HG03520 (cell line): ENCODE data around the gene TDRD12.
"Not testable (repeated sequence)": the region's sequence is repeated elsewhere in the genome, so short reads cannot be mapped to it uniquely, and the experiment has no call there.

Source experiments
- ATAC-seq: cut with Tn5 transposase; IDR thresholded peaks from one replicate; pipeline ENCODE4 v1.9.1; 2021; ENCODE audit warnings: mild to moderate bottlenecking, moderate library complexity; ENCODE audit not compliant: unreplicated experiment

The TDRD12 gene

DNA sequence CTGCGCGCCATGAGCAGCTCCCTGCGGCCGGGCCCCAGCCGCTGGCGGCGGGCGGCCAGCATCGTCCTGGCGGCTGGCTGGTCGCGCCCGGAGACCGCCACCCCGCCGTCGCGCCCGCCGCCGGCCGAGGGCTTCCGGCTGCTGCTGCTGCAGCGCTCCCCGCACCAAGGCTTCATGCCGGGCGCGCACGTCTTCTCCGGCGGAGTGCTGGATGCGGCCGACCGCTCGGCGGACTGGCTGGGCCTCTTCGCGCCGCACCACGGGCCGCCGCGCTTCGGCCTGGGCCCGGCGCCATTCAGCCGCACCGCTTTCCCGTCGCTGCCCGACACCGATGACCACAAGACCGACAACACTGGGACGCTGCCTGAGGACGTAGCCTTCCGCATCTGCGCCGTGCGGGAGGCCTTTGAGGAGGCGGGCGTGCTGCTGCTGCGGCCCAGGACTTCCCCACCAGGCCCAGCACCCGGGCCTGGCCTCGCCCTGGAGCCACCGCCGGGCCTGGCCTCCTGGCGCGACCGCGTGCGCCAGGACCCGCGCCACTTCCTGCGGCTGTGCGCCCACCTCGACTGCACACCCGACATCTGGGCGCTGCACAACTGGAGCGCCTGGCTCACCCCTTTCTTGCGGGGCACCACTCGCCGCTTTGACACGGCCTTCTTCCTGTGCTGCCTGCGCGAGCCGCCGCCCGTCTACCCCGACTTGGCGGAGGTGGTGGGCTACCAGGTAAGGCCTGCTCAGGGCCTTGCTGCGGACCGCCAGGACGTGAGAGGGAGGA, 27.4 kb upstream of the TDRD12 start:
- peak; percentile 45 for ATAC-seq

GRCh38 chr19:32692727-32693061, 26.9 kb upstream of the TDRD12 start:
- ATAC-seq = no peak

GRCh38 chr19:32693151-32694108, 26.1 kb upstream of the TDRD12 start:
- ATAC-seq = not testable (repeated sequence)

GRCh38 chr19:32694316-32694715, 25.3 kb upstream of the TDRD12 start:
- not testable (repeated sequence) for ATAC-seq

DNA sequence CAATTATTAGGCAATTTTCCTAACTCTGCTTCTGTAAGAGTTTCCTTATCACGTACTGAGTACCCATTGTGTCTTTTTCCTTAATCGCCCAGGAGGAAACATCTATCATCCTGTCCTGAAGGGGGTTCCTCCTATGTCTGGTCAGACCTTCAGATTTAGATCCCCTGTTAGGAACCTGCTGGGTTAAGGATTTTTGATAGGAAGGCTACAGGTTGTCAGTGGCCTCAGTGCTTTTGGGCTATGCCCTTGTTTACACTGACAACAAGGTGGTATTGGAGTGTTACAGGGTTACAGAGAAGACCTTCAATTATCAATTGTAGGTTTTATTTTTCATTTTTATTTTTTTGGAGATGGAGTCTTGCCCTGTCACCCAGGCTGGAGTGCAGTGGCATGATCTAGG, 24.7 kb upstream of the TDRD12 start:
- not testable (repeated sequence) for ATAC-seq

GRCh38 chr19:32695506-32695905, 24.1 kb upstream of the TDRD12 start:
- not testable (repeated sequence) for ATAC-seq

DNA sequence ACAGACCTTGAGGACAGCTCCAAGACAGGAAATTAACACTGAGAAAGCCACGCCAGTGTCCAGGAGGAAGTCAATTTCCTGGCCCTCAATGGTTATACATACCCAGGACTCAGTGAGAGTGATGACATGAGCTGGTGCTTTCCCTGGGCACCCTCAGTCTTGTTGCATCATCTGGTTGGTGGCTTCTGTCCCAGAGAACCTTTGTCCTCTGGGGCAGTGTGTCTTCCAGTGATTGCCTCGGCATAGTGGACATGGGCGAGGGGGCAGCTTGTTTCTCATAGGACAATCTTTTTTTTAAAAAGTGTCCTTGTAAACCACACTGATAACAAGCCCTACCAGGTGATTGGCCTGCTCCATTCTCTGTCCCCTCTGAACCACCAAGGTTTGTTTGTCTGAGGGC, 22.8 kb upstream of the TDRD12 start:
- not testable (repeated sequence) for ATAC-seq

DNA sequence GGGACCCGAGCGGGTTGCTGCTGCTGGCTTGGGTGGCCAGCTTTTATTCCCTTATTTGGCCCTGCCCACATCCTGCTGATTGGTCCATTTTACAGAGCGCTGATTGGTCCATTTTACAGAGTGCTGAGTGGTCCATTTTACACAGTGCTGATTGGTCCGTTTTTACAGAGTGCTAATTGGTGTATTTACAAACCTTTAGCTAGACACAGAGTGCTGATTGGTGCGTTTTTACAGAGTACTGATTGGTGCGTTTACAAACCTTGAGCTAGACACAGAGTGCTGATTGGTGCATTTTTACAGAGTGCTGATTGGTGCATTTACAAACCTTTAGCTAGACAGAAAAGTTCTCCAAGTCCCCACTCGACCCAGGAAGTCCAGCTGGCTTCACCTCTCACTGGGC, 19.4 kb upstream of the TDRD12 start:
- not testable (repeated sequence) for ATAC-seq

DNA sequence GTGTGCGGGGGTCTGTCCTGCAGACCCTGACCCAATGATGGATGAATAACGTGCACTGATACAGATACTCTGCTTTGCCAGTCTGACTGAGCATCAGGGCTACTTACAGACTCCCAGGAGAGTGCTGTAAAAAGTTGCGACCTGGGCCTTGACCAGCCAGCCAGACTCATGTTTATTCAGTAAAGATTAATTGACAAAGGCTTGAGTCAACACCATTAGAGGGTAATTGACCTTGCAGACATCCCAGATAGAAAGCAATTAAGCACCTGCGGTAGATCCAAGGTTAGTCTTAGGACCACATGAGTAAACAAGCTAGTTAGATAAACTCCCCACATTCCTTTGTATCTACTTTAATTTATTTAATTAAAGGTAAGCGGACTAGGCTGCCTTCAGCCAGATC, 17.6 kb upstream of the TDRD12 start:
- ATAC-seq = no peak

DNA sequence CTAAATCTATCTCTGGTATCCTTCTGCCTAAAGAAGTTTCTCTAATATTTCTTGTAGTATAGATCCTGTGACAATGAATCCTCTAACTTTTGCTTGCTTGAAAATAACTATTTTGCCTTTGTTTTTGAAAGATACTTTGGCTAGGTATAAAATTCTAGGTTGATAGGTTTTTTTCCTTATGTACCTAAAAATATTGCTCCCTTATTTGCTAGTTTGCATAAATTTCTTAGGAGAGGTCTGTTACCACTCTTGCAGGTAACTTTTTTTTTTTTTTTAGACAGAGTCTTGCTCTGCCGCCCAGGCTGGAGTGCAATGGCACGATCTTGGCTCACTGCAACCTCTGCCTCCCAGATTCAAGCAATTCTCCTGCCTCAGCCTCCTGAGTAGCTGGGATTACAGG, 15.6 kb upstream of the TDRD12 start:
- ATAC-seq = not testable (repeated sequence)

DNA sequence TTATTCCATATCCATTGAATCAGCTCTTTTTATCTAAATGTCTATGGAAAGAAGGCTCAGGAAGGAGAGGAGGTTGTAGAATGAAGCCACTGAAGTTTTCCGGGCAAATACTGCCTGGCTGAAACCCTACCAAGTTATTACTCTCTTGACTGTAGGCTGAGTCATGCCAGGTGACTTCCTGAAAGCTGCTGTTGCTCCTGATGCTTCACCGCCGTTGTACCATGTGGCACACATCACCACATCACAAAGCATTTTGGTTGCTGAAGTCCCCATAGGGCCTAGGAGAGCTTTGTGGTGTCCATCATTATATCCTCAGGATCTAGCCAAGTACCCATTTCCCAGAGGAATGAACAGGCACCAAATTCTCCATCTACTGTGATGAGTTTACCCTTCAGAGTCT, 11.1 kb upstream of the TDRD12 start:
- no peak for ATAC-seq

GRCh38 chr19:32709032-32709431, 10.5 kb upstream of the TDRD12 start:
- no peak for ATAC-seq

- no peak for ATAC-seq
Measured at GRCh38 chr19:32711747-32712146, 7.8 kb upstream of the TDRD12 start.

DNA sequence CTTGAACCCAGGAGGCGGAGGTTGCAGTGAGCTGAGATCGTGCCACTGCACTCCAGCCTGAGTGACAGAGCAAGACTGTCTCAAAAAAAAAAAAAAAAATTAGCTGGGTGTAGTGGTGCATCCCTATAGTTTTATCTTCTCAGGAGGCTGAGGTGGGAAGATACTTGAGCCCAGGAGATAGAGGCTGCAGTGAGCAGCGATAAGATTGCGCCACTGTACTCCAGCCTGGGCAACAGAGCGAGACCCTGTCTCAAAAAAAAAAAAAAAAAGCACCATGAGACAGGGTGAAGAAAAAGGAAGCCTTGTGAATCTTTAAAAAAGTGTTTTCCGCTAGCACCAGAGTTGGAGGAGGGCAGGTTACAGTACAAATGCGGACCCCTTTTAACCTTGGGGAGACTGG, 3.4 kb upstream of the TDRD12 start:
- ATAC-seq = not testable (repeated sequence)

DNA sequence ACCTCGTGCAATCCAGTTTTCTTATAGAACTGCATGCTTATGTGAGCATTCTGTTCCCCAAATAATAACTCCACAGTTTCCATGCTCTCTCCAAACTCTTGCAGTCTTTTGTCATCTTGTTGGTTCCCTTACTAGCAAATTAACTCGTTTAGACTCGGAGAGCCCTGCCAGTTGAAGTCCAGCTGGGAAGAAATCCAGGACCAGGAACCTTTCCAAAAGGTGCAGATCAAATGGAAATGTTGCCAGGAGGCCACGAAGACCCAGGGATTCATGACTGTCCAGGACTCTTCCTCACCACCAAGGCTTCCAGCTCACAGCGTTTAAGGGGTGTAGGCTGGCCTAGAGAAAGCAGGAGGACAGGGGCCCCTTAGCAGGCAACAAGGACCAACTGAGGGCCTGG, 2.1 kb upstream of the TDRD12 start:
- ATAC-seq = no peak

DNA sequence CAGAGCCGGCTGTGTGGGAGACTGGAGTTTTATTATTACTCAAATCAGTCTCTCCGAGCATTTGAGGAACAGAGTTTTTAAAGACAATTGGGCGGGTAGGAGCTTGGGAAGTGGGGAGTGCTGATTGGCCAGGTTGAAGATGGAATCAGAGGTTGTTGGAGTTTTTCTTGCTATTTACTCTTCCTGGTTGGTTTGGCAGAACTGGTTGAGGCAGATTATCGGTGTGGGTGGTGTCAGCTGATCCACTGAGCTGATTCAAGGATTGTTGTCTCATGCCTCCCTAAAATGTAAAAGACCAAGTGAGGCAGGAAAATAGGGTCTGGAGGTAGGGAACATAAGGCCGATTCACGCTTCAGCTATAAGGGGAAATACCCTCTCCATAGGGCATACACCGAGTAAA, 1.3 kb upstream of the TDRD12 start:
- ATAC-seq = no peak

DNA sequence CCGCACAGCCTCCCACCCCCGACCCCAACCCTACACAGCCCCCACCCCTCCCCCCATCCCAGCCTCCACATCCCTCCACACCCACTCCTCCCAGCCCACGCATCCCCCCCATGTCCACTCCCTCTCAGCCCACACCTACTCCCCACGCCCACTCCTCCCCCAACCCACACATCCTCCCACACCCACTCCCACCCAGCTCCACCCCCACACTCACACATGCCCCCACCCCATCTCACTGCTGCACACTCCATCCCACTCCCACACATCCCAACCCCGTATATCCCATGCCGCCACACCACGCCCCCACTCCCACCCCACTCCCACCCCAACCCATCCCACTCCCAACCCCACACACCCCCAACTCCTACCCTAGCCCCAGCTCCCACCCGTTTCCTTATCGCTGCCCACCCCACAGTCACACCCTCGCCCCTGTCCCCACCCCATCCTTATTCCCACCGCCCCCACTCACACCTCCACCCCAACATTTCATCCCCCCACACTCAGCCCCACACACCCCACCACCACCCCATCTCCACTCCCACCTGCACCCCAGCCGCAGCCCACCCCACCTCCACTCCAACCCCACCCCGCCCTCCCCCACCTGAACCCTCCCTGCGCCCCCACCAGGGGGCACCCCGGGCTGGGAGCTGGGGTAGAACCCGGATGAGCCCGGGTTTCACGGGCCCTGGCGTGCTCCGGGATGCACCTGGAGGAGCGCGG, 809 bp downstream of the TDRD12 start:
- ATAC-seq = no peak

- ATAC-seq = no peak
Measured at GRCh38 chr19:32720936-32721250, 1.3 kb downstream of the TDRD12 start.

DNA sequence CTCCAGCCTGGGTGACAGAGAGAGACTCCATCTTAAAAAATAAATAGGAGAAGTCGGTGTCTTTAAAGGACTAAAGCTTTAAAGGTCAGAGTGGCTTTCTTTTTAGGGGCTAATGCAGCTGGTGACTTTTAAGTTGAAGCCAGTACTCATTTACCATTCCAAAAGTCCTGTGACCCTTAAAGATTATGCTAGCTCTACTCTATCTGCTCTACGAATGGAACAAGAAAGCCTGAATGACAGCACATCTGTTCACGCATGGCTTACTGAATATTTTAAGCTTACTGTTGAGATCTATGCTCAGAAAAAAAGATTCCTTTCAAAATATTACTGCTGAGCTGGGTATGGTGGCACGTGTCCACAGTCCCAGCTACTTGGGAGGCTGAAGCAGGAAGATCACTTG, 16.4 kb downstream of the TDRD12 start:
- no peak for ATAC-seq

DNA sequence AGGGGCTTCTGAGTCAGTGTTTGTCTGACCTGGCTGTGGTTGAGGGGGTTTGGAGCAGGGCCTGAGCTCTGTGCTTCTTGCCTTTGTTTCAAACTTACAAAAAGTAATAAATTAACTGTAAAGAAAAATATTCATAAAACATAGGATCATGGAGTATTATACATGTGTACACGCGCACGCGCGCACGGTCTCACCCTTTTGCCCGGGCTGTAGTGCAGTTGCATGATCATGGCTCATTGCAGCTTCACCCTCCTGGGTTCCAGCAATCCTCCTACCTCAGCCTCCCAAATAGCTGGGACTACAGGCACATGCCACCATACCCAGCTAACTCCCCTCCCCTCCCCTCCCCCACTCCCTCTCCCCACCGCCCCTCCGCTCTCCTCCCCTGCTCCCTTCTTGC, 23.5 kb downstream of the TDRD12 start:
- no peak for ATAC-seq

DNA sequence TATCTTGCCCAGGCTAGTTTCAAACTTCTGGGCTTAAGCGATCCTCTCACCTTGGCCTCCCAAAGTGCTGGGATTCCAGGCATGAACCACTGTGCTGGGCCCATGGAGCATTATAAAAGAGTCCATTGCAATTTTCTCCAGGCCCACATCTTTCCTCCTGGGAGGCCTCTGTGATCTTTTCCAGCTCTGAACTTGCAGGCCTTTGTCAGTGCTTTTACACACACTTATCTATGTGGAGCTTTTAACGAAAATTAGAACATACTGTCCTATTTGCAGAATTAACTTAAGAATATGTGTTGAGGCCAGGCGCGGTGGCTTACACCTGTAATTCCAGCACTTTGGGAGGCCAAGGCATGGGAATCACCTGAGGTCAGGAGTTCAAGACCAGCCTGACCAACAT, 23.9 kb downstream of the TDRD12 start:
- ATAC-seq = no peak
